Stimulated activated CD4-positive, alpha-beta T cell treated with anti-CD3 and anti-CD28 coated beads, Interleukin-1b, Interleukin-23, amount 100 ng/mL, for 4 hours (primary cell): Measurements from ENCODE around the gene MTHFD2.
"Not testable (repeated sequence)": the region's sequence is repeated elsewhere in the genome, so short reads cannot be mapped to it uniquely, and the experiment has no call there.

Experiments
- DNase-seq, 2 donors: peaks; one replicate each; pipeline ENCODE4 v3.0.0-alpha.2; 2020; ENCODE audit warnings: low read depth in 2 of 2

The MTHFD2 gene

GRCh38 chr2:74197049-74197448 lies 1.4 kb upstream of the MTHFD2 start:
- no peak for DNase-seq

GRCh38 chr2:74198023-74198460 lies 373 bp upstream of the MTHFD2 start:
- DNase-seq, result no peak

DNA sequence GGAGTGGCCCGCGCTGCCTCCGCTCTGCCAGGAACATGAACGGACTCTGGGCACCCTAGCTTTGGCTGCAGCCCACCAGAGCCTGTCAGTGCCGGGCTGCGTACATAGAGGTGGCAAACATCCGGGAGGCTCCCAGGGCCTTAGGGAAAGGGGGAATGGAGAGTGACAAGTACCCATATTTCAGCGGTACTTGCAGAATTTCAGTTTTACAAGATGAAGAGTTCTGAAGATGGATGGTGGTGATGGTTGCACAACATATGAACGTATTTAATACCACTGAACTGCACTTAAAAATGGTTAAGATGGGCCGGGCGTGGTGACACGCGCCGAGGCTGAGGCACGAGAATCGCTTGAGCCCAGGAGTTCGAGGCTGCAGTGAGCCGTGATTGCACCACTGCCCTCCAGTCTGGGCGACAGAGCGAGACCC lies 873 bp downstream of the MTHFD2 start:
- no peak for DNase-seq

DNA sequence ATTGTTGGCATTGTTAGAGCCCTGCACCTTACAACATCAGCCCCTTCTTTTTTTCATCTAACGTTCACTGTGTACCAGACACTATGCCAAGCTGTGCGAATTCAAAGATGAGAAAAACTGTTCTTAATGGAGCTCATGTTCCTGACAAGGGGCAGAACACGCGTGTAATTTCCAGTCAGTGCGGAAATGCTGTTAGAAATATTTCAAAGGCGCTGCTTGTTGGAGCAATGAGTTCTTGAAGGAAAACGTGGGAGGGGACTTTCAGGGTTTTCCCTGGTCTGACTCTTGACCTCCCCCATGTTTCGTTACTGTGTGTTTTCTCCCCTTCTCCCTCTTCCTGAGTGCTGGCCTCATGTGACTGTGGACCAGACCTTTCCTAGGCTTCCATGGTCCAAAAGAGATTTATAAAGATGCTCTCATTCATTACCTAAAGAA lies 1.5 kb downstream of the MTHFD2 start:
- no peak for DNase-seq

- DNase-seq, result no peak
Observed at GRCh38 chr2:74201196-74201595, 2.8 kb downstream of the MTHFD2 start.

GRCh38 chr2:74201596-74201995 lies 3.2 kb downstream of the MTHFD2 start:
- no peak for DNase-seq

- no peak for DNase-seq
Observed at GRCh38 chr2:74204436-74204835, 6.0 kb downstream of the MTHFD2 start.

- no peak for DNase-seq
Observed at GRCh38 chr2:74205113-74205512, 6.7 kb downstream of the MTHFD2 start.

DNA sequence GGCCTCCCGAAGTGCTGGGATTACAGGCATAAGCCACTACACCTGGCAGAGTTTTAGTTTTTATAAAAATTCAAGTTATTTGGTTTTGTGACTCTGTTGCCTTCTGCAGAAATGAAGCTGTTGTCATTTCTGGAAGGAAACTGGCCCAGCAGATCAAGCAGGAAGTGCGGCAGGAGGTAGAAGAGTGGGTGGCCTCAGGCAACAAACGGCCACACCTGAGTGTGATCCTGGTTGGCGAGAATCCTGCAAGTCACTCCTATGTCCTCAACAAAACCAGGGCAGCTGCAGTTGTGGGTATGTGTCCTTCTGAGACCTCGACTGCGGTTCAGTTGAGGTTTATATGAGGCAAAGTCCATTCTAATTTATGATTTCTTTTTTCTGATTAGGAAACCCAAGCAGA lies 7.2 kb downstream of the MTHFD2 start:
- no peak for DNase-seq

- no peak for DNase-seq
Observed at GRCh38 chr2:74206180-74206688, 7.8 kb downstream of the MTHFD2 start.

GRCh38 chr2:74212702-74213410 lies 14.4 kb downstream of the MTHFD2 start:
- no peak for DNase-seq

GRCh38 chr2:74215771-74216170 lies 17.4 kb downstream of the MTHFD2 start:
- DNase-seq, result not testable (repeated sequence)

DNA sequence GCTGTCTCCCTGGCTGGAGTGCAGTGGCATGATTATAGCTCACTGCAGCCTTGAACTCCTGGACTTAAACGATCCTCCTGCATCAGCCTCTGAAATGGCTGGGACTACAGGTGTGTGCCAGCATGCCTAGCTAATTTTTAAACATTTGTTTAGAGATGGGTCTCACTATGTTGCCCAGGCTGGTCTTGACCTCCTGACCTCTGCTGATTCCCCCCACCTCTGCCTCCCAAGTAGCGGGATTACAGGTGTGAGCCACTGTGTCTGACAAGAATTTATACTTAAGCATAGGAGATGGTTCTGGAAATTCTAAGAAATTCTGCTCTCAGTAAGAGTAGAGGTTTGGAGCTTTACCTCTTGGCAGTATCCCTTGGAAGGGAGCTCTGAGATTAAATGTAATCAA lies 18.2 kb downstream of the MTHFD2 start:
- DNase-seq, result no peak

DNA sequence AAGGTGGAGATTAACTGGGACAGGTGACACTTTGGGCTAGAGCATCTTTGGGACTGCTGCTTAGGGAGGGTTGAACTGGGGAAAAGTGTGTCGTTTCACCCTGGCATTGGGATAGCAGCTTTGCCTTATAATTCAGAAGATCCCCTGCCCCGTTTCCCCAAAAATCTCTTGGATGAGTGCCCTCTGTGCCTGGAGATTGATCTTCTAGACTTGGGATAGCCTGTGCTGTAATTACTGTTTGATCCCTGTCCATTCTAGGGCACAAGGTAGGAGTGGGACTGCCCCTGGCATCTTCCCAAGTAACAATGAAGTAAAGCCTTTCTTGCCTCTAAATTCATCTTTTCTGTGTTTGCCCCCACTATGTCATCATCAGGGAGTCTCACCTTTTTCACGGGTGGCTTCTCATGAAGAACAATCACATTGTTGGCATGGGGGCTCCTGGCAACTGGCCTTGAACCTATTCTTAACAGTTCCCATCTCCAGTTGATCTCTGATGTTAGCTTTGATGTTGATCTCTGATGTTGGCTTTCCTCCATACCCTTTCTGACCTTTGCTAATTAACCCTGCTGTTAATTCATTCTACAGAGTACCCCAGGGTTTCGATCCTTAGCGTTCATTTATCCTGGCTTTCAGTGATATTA lies 21.6 kb downstream of the MTHFD2 start:
- no peak for DNase-seq

GRCh38 chr2:74221091-74221490 lies 22.7 kb downstream of the MTHFD2 start:
- no peak for DNase-seq

DNA sequence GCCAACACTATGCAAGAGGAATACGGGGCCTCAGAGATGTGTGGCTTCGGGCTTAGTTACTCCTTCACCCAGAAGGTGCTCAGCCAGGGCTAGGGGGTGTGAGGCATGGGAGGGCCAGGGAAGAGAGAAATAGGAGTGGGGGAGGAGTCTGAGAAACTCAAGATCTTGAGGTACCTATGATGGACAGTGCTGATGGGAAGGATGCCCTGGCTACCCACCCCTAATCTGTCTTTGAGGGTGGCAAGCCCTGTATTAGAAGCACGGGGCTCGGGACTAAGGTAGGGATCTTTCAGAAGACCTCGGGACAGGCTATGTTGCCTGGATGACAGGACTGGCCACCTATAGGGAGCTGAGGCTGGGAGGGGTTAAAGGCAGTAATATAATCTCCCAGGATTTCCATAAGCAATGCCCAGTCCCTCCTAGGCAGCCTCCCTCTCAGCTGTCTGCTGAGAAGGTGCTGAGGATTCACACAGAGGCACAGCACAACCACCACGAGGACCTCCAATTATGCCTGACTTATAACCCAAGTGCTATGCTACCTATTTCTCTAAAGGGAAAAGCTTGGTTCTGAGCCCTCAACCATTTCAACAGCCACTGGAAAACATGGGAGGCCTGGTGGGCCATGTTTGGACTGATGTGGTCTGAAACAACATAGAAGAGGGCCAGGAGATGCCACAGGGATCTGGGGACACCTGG lies 23.3 kb downstream of the MTHFD2 start:
- DNase-seq, result no peak

DNA sequence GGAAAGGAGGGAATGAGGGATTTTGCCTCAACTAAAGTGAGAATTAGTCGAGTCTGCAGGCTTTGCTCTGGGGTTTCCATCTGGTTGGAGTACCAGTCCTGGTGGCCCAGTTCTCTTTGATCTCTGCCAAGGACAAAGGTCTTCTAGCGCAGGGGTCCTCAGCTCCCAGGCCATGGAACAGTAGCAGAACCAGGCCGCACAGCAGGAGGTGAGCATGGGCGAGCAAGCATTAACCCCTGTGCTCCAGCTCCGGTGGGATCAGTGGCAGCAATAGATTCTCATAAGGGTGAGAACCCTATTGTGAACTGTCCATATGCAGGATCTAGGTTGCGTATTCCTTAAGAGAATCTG lies 23.9 kb downstream of the MTHFD2 start:
- no peak for DNase-seq

- no peak for DNase-seq
Observed at GRCh38 chr2:74223941-74224770, 25.7 kb downstream of the MTHFD2 start.

DNA sequence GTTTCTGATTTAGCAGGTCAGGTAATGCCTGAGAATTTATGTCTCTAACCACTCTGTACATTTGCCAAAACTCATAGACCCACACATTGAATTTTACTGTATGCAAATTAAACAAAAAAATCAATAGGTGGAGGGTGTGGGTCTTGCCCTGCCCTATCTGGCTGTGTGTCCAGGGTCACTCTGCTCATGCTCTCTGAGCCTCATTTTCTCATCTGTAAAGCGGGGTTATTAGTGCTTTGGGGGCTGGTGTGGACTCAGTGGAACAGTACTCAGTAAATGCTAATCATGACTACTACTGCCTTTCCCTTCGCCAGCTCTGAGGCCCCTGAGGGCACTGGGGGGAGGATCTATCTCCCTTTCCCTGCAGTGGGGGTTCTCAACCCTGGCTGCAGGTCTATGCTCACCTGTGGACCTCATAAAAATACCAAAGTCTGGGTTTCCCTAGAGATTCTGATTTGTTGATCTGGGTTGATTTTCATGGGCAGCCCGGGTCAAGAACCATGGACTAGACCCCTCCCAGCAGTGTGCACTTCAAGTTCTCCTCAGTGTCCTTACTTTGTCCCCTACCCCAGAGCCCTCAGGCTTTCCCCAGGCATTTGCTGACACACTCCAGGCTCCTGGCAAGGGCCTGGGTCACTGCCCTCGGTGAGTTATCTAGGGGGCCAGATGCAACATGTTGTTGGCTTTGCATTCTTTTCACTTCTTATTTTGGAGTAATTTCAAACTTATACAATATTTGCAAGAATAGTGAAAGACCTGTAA lies 27.5 kb downstream of the MTHFD2 start:
- no peak for DNase-seq

- DNase-seq, result no peak
Observed at GRCh38 chr2:74226648-74227213, 28.3 kb downstream of the MTHFD2 start.

- no peak for DNase-seq
Observed at GRCh38 chr2:74227646-74228045, 29.2 kb downstream of the MTHFD2 start.
